NCI-H2171 (cell line): ENCODE measurements around the gene CPSF3.

Experiments
- DNase-seq: peaks from one replicate; lab custom pipeline; 2025; lab: John Stamatoyannopoulos, UW

Gene CPSF3

GRCh38 chr2:9419541-9419940, 3.9 kb upstream of the CPSF3 start:
- no peak for DNase-seq

DNA sequence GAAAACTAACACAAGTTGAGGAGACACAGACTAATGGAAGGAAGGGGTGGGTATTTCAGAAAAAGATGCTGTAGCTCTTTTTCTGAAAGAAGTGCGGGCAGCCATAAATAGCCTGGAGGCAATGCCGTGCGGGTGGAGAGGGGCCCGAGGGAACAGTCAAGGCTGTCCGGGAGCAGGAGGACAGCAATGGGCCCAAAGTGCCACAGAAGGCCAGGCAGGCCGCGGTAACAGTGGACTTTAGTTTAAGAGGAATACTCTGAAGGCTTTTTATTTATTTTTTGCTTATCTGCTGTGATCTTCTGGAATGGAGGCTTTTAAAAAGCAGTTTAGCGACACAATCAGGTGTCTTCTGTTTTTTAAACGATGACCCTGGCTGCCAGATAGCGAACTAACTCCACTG, 3.0 kb upstream of the CPSF3 start:
- no peak for DNase-seq

DNA sequence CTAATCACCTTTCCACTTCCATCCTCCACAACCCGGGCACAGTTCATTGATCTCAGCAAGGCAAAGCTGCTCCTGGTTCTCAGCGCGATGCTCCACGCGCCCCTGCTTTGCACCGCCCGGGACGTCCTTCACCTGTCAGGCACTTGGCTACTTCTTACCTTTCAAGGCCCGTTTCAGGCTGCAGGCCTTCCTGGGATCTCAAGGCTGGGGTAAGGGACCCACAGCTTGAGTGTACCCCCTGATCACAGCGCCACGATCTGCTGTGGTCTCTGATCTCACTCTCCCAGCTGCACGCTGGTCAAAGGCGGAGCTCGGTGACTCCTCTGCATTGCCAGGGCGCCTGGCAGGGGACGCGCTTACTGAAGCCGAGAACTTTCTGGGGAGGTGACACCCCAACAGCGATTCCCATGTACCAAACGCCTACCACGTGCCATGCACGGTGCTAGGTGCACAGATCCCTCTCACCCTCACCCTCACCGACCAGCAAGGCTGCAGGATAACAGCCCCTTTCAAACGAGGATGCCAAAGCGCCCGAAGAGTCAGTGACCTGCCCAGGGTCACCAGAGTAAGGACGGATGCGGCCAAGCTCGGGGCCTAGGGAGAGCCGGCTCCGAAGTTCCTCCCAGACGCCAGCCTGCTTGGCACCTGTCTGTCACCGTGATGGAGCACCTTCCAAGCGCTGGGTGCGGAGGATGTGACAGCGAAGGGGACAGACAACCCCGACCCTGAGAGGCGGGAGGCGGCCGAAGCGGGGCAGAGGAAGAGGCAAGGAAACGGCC, 944 bp upstream of the CPSF3 start:
- DNase-seq: peak; percentile 55

DNA sequence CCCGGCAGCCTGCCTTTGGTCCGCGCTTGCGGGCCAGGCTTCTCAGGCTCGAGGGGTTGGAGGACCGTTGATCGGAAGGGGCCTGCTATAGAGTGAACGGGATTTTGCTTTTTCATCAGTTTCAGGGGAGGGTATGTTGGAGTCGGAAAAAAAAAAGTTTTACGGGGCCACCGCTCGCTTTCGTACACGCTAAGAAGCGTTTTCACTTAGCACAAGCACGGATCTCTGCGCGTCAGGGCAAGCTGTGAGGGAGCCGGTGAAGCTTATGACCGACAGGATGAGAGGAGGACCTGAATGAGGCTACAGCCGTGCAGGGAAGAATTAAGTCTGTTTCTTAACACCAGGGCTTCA, 443 bp downstream of the CPSF3 start:
- no peak for DNase-seq

DNA sequence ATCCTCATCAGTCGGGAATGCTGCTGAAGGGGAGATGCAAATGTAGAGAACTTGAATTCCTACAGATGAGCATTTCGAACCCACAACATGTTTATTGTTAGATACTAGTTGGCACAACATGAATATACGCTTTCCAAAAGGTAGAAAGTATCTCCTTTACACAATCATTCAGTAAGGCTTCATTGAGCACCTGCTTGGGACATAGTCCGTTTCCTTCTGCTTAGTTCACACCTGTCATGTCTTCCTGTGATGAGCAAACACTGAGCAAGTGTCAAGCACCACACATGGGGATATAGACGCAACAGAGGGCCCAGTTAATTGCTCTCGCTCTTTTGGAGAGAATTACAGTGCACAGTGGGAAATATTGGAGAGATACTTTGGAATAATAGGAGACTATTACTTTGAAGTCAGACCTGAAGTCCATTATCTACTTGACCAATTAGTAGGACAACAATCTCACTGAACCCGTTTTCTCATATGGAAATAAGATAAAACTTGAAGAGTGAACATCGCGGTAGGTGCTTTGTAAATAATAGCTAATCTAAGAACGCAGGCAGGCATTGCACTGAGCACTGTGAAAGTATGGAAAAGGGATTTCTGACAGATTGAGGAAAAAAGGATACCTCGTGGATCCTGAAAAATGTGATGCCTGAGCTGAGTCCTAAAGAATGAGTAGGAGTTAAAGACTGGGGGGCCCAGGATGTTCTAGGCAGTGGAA, 1.2 kb downstream of the CPSF3 start:
- DNase-seq: no peak

DNA sequence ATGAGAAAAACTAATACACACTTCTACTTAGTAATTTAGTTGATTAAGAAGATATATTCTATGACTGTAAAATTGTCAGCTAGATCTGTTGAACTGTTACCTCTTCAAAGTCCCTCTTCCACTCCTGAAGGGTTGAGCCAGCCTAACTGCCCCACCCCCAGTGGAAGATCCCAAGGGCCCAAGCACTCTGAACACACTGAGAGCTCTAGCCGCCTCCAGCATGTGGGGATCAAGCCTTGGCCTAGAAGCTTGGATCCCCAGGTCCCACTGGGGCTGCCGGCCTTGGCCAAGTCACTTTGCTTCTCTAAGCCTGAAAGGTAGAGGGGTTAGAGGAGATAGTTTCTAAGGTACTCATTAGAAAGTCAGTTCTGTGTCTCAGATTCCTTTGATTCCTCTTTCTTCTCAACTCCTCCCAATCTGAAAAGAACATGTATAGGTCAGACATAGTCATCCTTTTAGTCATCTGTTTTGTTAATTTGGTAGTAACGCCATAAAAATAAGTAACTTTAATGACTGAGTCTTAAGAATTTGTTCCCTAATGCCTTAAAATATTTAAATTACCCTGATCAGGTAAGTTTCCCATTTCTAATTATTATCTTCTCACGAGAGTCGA, 5.6 kb downstream of the CPSF3 start:
- no peak for DNase-seq

DNA sequence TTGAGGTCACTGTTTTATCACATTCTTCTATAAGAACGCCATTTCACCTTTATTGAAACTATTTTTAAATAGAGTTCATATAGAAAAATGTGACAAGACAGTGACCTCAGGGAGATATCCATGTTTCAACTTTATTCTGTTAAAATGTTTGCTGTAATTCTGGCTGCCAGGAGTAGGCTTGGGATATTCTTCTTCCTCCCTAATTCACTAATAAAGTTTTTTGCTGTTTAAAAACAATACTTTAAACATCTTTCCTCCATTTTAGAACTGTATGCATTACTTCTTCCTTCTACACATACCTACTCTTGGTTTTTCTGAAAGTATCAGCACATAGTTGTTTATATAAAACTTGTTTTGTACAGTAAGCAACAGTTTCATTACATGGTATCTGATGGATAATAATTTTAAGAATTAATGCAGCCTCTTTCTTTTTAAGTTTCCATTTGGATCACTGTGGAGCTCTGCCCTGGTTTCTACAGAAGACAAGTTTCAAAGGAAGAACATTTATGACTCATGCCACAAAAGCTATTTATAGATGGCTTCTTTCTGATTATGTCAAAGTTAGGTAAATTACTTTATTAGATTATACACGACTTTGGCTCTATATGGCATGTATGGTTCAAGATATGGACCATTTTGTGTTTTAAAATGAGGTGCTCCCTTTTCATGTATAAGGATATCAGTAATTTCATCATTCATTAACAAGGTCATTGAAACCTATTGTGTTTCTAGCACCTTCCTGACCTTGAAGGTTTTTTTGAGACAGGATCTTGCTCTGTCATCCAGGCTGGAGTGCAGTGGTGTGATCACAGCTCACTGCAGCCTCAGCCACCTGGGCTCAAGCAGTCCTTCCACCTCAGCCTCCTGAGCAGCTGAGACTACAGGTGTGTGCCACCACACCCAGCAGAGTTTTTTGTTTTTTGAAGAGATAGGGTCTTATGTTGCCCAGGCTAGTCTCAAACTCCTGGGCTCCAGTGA, 7.2 kb downstream of the CPSF3 start:
- no peak for DNase-seq

DNA sequence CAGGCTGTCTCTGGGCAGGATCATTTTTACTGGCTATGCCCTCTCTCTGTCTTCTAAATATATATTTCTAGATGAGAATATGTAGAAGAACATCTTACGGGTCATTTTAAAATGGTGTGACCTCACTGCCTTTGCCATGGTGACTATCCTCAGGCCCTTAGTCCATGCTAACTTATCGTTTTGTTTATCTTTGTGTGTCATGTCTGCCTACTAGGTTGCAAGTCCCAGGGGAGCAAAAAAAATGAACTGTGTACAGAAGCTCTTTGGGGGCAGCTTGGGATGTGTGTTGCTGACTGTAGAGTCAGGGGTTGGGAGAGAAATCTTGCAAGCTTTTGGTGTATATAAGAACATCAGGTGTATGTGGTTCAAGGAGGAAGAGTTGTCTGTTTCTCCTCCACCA, 11.0 kb downstream of the CPSF3 start:
- no peak for DNase-seq

DNA sequence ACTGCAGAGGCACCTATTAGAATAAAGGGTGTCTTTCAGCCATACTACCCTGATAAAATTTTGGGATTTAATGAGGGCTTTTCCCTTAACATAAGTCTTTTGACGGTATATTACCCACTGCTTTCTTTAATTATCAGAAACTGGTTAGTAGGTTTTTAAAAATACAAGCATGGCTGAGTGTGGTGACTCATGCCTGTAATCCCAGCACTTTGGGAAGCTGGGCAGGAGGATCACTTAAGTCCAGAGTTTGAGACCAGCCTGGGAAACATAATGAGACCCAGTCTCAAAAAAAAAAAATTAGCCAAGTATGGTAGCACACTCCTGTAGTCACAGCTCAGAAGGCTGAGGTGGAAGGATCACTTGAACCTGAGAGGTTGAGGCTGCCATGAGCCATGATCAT, 16.1 kb downstream of the CPSF3 start:
- no peak for DNase-seq

GRCh38 chr2:9440058-9440727, 16.7 kb downstream of the CPSF3 start:
- no peak for DNase-seq

- no peak for DNase-seq
These were observed 18.1 kb downstream of the CPSF3 start for GRCh38 chr2:9441556-9441955.

DNA sequence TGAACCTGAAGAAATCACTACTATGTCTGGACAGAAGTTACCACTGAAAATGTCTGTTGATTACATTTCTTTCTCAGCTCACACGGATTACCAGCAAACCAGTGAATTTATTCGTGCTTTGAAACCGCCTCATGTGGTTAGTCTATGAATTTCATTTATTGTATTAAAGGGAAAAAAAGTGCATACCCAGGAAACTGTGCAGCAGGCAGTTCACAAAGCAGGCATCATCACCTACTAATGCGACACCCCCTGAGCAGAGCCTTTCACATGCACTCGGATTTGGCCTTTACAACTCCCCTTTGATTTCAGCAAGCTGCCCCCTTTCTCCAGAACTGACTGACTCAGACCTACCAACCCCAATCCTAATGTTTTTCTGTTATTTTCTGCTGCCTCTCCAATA, 20.1 kb downstream of the CPSF3 start:
- no peak for DNase-seq

DNA sequence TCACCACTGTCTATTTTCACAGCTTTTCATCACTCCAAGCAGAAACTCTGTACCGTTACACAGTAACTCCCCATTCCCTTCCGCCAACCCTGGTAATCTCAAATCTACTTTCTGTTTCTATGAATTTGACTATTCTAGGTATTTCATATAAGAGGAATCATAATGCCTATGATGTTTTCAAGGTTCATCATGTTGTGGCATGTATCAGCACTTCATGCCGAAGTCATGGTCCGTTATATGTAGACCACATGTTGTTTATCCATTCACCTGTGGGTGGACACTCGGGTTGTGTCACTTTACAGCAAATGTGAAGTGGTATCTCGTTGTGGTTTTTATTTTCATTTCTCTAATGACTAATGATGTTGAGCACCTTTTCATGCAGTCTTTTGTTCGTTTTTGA, 21.6 kb downstream of the CPSF3 start:
- no peak for DNase-seq

DNA sequence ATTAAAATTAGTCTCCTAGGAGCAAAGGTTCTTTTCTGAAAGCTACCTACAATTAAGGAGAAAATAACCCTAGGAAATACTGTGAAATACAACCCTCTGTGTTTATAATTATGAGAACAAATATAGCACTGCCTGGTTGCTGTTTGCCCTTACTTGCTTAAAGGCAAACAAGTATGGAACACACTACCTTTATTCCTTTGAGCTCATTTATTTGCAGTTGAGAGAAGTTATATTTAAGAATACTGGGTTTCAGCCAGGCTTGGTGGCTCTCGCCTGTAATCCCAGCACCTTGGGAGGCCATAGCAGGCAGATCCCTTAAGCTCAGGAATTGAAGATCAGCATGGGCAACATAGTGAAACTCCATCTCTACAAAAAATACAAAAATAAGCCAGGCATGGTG, 27.8 kb downstream of the CPSF3 start:
- DNase-seq: no peak

DNA sequence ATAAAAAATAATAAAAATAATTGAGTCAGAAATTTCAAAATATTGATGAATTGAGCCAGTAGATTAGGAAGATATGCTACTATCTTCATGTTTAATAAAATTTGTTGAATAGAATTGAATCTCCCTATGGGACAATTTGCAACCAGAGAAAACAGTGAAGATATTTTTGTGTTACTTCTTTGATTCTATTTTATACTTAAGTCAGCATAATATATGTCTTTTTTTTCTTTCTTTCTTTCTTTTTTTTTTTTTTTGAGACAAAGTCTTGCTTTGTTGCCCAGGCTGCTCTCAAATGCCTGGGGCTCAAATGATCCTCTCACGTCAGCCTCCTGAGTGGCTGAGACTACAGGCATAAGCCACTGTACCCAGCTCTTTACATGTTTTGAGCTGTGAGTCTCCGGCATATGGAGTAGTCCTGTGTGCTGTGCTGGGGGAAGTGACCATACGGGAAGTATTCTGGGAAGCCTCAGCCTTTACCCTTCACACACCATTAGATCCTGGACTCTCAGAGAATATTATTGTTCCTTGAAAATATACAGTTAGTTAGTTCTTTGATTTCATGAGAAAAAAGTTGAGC, 37.1 kb downstream of the CPSF3 start:
- DNase-seq: no peak

- DNase-seq: no peak
These were observed 37.6 kb downstream of the CPSF3 start for GRCh38 chr2:9461079-9461478.

GRCh38 chr2:9462313-9462712, 38.9 kb downstream of the CPSF3 start:
- peak; percentile 65 for DNase-seq

DNA sequence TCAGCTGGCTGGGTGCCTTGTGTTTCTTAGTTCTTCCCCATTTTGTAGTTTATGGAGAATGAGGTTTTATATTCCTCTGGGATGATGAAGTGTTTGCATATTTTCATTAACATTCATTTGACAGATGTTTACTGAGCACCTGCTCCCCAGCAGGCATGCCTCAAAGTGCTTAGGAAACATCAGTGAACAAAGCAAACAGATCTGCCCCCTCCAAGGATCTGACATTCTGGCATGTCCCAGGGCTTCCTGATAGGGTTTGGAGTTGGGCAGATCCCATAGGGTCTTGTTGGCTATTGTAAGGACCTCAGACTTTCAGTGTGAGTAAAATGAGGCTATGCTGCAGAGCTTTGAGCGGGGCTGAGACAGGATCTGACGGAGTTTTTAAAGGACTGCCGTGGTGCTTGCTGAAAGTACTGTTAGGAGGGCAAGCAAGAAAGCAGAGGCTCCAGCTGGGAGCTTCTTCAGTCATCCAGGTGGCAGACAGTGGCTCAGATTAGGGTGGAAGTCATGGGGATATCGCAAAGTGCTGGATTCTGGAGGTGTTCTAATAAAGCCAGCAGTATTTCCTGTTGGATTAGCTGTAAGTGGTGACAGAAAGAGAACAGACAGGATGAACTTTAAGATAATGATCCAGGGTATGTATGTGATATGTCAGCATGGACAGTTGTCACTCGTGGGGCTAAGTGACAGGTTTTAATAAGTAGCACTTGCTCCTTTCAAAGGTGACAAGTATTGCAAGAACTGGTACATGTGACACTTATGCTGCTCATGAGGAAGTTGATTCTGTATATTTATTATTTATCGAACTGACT, 39.6 kb downstream of the CPSF3 start:
- peak; percentile 73 for DNase-seq

GRCh38 chr2:9463698-9464034, 40.2 kb downstream of the CPSF3 start:
- DNase-seq: peak; percentile 83

DNA sequence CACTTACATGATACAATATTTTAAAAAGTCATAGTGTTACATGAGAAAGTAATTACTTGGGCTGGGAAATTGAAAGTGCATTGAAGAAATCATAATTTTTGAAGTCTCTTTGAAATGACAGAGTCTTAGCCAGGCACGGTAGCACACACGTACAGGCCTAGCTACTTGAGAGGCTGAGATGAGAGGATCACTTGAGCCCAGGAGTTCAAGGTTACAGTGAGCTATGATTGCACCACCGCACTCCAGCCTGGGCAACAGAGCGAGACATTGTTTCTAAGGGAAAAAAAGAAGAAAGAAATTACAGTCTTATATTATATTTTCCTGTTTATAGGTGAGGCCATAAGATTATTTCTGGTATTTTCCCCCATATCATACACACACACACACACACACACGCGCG, 41.7 kb downstream of the CPSF3 start:
- no peak for DNase-seq
